H1 (cell line): ENCODE results near the gene CCDC63. TPM values are rescaled to one million over a fixed set of nuclear protein-coding genes. Genes with fewer than 3 reads are reported as not detected.

ENCODE experiments used
- polyA plus RNA-seq, 7 experiments: library from polyadenylated mRNA; depleted of rRNA in 3 of 7; stranded (reverse) in 5 of 7; unstranded in 2 of 7; fragments of >200 nt in 5 of 7; fragments of 200-250 nt in 2 of 7; gene quantifications; 1 replicate in 5 of 7; 2 replicates in 1 of 7; 4 replicates in 1 of 7; pipeline versions ENCODE4 v1.2.1 to v1.2.3, GENCODE V29; 2011 to 2013; ENCODE audit warnings: missing spikeins in 2 of 7, mixed read lengths in 2 of 7
- total RNA-seq: library from RNA; stranded (reverse); fragmentation: NEBNext Ultra II Directional; extraction: Animal tissue kit (Norgen Biotek cat#: 25700); gene quantifications from 2 replicates; pipeline ENCODE4 v1.2.1, GENCODE V29; 2021
- TF ChIP-seq, protein P1 (sequence below), 3 experiments: IDR thresholded peaks; 1 replicate in 2 of 3; 2 replicates in 1 of 3; pipeline versions ENCODE4 v1.5.1 to v1.6.1; 2011; ENCODE audit warnings: low read length in 3 of 3, mild to moderate bottlenecking in 3 of 3, inconsistent platforms in 2 of 3, low read depth in 1 of 3, moderate library complexity in 1 of 3; ENCODE audit not compliant: insufficient read depth in 1 of 3; ENCODE audit errors: control extremely low read depth in 1 of 3

CCDC63 gene
- total and polyA plus RNA-seq, 2 of the 8 experiments (the other 6 are each of a cell fraction or from before 2014, with no cell fraction given), result 0.42 to 0.93 TPM

DNA sequence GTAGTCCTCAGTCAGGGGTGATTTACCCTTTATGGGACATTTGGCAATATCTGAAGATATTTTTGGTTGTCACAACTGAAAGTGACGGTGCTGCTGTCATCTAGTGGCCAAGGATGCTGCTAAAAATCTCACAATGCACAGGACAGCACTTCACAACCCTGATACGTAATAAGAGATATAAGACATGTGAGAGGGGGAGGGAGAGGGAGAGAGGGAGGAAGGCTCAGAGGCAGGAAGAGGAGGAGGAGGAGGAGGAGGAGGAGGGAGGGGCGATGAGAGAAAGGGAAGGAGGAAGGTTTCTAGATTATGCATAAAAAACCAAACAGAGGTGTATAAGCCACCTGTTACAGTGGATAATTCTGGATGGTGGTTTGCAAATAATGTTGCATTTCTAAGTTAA, 59.3 kb downstream of the CCDC63 start (continued):
- TF ChIP-seq, protein P1, sequence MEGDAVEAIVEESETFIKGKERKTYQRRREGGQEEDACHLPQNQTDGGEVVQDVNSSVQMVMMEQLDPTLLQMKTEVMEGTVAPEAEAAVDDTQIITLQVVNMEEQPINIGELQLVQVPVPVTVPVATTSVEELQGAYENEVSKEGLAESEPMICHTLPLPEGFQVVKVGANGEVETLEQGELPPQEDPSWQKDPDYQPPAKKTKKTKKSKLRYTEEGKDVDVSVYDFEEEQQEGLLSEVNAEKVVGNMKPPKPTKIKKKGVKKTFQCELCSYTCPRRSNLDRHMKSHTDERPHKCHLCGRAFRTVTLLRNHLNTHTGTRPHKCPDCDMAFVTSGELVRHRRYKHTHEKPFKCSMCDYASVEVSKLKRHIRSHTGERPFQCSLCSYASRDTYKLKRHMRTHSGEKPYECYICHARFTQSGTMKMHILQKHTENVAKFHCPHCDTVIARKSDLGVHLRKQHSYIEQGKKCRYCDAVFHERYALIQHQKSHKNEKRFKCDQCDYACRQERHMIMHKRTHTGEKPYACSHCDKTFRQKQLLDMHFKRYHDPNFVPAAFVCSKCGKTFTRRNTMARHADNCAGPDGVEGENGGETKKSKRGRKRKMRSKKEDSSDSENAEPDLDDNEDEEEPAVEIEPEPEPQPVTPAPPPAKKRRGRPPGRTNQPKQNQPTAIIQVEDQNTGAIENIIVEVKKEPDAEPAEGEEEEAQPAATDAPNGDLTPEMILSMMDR (IDR thresholded peaks at IDR 0.05; ENCODE audit: control extremely low read depth in 1 of 3, insufficient read depth in 1 of 3, low read depth in 1 of 3, low read length in 3 of 3), result no peak
